HG03095 (cell line): Measurements from ENCODE around the gene TRMT13.

Source experiments
- ATAC-seq: cut with Tn5 transposase; IDR thresholded peaks from one replicate; pipeline ENCODE4 v1.9.1; 2021; ENCODE audit warnings: moderate library complexity; ENCODE audit not compliant: unreplicated experiment

The TRMT13 gene

DNA sequence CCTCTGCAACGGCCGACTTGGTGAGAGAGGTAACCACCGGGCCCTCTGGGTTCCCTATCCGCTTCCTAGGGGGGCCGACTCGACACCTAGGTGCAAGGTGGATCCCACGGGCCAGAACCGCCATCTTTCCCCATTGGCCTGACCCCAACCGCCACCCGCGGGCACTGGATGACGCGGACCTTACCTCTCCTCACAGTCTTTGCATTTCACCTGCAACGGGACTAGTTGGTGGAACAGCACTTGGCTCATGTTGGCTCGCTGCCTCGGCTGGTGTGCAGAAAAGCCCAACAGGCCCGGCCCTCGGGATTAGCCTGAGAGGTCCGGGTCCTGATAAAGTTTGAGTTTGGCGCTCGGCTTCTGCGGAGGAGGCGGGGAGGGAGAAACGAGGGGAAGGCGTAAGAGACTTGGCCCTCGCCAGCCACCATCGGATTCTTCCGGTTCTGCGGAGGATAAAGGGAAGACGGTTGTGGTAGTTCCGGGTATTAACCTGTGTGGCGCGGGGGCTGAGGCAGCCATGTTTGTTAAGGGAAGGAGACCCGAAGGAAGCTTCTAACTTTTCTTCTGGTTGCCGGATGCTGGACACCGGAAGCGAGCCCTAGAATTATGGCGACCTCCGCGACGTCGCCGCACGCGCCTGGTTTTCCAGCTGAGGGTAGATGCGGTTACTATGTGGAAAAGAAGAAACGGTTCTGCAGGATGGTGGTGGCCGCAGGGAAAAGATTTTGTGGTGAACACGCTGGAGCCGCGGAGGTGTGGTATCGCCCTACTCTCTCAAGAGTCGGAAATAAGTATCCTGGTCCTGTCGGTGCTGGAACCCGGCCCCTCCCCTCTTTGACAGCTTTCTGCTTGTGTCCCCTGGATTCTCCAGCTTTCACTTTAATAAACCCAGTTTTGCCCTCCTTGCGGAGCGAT is at the start of gene TRMT13, which contains the start of gene SASS6:
Gene TRMT13, plus strand, starts transcription at position 598 of the 912 bp plus-strand sequence. Its CDS starts 6 bp downstream, at position 604.
Gene SASS6, minus strand, starts transcription at position 365 of the 912 bp plus-strand sequence. Its CDS starts 116 bp downstream, at position 249.
- ATAC-seq = peak; percentile 86

- ATAC-seq = no peak
Measured at GRCh38 chr1:100087396-100087795, 45.6 kb upstream of the TRMT13 start.

GRCh38 chr1:100089082-100089481 is 43.9 kb upstream of the TRMT13 start:
- no peak for ATAC-seq

DNA sequence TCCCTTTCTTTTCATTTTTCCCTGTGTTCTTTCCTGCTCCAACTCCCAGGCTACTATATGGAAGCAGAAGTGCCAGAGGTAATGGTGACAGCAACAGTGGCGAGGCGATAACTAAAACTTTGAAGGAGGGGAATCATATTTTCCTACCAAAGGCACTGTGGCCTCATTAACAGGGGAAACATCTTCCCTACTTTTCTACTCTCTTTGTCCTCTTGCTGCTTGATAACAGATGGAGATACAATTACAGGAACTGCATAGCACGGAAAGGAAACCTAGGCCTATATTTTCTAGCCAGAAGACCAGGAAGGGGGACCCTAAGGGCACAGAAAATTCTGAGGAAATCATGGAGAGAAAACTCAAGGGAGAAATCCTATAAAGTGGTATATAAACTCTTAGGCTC is 42.5 kb upstream of the TRMT13 start:
- no peak for ATAC-seq

DNA sequence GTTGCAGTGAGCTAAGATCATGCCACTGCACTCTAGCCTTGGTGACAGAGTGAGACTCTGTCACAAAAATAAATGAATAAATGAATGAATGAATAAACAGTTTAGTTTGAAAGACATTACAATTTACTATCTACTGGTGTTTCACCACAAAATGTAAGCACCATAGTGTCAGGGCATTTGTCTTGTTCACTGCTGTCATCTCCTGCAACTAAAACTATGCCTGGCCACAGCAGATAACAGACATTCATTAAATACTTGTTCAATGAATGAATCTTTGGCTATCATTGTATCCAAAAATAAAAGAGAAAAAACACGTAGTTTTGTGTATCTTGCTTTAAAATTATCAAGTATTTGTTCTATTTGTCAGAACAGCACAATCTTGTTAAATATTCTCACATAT is 32.8 kb upstream of the TRMT13 start:
- no peak for ATAC-seq

DNA sequence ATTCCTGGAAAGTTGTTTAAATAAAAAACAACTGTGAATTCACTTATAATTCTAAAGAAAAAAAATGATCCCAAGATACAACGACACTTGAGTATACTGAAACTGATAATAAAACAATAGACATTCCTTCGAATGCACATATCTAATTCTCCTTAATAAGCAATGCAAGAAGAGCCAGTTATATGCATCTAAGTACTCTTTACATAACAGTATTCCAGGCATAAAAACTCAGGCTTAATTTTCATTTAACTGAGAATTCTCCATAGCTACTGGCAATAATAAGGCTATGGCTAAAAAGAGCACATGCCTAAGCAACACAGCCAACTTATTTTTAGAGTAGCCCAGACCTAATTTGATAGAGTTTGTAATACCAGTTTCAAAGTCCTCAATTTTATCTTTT is 31.4 kb upstream of the TRMT13 start:
- no peak for ATAC-seq

DNA sequence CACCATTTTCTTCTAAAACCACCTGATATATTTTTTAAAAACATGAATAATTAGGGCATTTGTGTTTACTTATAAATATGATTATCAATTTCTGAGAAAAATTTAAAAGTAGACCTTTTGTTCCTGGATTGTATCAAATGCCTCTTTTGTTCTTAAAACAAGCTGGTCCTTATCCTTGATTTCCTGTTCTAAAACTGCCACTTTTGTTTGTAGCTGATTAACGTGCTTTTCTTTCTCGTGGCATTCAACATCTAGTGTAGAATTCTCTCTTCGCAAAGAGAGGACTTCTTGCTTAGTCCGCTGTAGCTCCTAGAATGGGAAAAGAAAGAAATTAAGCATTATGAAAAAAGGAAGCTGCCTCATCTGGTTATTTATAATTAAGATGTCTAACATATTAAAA is 25.3 kb upstream of the TRMT13 start:
- no peak for ATAC-seq

DNA sequence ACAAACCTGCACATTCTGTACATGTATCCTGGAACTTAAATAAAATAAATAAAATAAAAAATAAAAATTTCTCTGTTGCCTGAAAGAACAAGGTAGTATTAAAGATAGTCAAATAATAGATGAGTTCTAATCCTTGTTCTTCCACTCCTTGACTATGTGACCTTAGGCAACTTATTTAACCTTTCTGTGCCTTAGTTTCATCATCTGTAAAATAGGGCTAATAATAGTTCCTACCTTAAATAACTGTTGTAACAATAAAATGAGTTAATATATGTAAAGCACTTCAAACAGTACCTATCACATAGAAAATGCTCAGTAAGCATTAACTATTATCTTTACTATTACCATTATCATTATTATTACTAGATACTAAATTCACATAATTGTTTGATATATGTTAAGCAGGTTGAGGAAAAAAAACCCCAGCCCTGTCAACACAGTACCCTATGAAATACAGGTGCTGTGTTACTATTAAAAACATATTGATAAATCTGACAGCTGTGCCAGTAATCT is 23.4 kb upstream of the TRMT13 start:
- ATAC-seq = no peak

DNA sequence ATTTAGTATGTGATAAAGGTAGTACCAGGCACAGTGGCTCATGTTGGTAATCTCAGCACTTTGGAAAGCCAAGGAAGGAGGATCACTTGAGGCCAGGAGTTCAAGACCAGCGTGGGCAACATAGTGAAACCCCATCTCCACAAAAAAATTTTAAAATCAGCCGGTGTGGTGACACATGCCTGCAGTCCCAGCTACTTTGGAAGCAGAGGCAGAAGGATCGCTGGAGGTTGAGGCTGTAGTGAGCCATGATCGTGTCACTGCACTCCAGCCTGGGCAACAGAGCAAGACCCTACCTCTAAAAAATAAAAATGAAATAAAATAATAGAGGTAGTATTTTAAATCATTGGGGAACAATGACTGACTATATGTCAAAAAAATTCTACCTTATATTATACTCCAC is 17.4 kb upstream of the TRMT13 start:
- ATAC-seq = no peak

DNA sequence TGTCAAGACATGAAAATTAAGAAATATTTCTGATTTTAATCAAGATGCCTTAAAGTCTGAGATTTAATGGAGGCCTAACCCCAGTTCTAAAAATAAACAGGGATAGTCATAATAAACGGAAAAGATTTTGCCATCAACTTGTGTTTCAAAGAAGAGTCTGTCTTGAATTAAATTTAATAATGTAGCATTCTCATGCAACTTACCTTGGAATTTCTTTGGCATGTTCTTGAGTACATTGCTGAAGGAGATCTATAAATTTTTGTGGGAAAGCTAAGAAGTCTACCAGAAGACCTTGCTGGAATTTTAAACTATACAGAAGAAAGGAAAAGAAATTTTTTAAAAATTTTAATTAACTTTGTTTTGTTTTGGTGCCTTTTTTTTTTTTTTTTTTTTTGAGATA is 10.8 kb upstream of the TRMT13 start:
- ATAC-seq = no peak

- no peak for ATAC-seq
Measured at GRCh38 chr1:100127226-100127625, 5.7 kb upstream of the TRMT13 start.

DNA sequence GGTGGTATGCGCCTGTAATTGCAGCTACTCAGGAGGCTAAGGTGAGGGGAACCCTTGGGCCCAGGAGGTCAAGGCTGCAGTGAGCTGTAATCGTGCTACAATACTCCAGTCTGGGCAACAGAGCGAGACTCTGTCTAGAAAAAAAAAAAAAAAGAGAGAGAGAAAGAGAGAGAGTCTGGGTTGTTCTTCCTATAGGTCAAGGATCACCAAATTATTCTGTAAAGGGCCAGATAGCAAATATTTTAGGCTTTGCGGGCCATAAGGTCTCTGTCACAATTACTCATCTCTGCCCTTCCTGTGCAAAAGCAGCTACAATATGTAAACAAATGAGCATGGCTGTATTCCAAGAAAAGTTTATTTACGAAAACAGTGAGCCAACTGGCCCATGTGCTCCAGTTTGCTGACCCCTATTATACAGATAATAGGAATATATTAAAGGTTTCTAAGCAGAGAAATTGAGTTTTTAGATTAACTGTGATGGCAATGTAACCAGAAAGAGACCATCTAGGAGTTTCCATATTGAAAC is 2.3 kb upstream of the TRMT13 start:
- no peak for ATAC-seq

GRCh38 chr1:100131623-100132022 is 1.3 kb upstream of the TRMT13 start:
- ATAC-seq = no peak

GRCh38 chr1:100134872-100135271 is 1.9 kb downstream of the TRMT13 start:
- ATAC-seq = no peak

DNA sequence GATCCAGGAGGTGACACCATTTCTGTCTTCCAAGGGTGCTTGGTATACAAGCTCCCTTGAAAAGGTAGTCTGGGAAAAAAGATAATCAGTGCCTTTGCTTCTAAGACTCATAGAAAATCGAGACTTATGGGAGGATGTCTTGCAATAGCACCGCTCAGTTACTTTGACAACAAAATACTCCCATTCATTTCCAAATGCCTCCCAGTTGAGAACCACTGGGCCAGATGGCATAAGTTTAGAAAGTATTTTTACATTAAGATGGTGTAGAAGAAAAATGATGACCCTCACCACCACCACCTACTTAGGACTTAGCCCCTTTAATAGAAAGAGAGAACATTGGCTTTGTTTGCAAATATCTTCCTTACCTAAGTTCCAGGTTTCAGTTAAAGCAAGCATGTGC is 4.6 kb downstream of the TRMT13 start:
- no peak for ATAC-seq

DNA sequence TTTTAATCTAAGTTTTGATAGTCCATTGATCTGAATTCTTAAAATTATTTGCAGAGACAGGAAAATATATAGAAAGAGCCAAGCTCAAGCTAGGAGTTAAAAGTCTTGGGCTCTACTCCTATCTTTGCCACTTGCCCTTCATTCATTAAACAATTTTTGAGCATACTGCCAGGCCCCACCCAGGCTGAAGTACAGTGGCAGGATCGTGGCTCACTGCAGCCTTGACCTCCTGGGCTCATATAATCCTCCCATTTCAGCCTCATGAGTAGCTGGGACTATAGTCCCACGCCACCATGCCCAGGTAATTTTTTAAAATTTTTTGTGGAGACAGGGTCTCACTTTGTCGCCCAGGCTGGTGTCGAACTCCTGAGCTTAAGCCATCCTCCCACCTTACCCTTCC is 8.2 kb downstream of the TRMT13 start:
- no peak for ATAC-seq

GRCh38 chr1:100142343-100142742 is 9.4 kb downstream of the TRMT13 start:
- ATAC-seq = no peak

GRCh38 chr1:100145116-100145515 is 12.2 kb downstream of the TRMT13 start:
- ATAC-seq = no peak

DNA sequence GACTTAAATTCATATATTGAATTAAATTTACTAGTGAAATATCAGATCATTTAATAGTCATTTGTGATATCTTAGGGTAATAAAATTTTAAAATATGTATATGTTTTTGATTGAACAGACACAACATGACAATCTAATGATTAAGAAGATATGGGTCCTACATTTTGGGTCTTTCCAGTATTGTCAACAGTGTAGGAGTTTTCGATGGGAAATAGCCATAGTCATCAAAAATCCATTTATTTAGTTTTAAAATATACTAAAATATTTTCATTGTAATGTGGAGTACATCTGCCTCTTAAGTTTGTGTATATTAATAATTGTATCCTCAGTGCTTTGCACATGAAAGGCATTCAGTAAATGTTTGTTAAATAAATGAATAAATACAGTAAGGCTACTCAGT is 14.0 kb downstream of the TRMT13 start:
- no peak for ATAC-seq

DNA sequence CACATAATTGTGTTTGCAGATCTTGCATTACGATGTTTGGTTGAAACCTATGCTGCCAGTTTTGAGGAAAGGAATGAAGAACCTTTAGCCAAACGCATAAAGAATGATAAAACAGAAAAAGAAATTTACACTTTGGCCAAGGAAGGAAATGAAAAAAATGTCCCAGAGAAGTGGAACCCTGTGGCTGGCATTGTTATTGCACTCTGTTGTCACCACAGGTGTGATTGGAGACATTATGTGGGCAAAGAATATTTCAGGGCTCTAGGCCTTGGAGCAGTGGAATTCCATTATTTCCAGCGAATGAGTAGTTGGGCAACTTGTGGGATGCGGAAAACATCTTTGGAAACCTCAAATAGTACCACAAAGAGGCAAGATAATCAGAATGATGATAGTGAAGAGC is 14.9 kb downstream of the TRMT13 start:
- ATAC-seq = no peak

DNA sequence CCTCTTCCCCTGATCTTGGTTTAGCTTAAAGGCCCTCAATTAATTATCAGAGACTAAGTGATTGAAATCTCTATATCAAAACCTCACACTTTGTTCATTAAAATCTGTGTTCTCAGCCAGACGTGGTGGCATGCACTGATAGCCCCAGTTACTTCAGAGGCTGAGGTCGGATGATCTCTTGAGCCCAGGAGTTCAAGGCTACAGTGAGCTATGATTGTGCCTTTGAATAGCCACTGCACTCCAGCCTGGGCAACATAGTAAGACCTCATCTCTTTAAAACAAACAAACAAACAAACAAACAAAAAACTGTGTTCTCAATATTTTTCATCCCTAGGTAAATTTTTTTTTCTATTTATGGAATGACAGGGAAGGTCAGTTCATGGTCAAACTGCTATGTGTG is 18.7 kb downstream of the TRMT13 start:
- no peak for ATAC-seq

DNA sequence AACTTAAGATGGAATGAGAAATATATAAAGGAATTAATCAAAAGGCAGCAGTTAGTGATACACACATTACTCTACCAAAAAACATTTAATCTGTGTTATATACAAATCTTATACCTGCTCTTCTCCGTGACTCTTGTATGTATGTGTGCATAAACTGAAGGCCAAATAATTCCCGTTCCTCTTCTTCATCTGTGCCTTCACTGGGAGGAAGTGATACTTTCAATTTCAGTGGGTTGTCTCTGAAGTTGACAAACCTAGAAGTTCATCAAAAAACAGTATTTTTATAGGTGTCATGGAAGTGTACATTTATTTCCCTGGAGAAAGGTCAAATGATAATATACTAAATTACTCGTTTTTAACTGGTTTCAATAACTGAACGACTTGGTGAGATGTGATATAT is 19.3 kb downstream of the TRMT13 start:
- peak; percentile 88 for ATAC-seq
